A549 treated with ZK216348 at 1 μM for 4 hours (cell line): Measurements from ENCODE around the gene PIP4K2C. TPM values are rescaled to one million over a fixed set of nuclear protein-coding genes. Genes with fewer than 3 reads are reported as not detected.

Source experiments
- total RNA-seq: library from RNA; stranded (reverse); fragments of 200-300 nt; extraction: Qiagen RNA extraction; gene quantifications from 5 replicates; pipeline ENCODE4 v1.2.3, GENCODE V29; 2022; ENCODE audit warnings: low read depth

Gene PIP4K2C
- total RNA-seq = 39.2 to 49.2 TPM (median 42.4 TPM) in 5 replicates

GRCh38 chr12:57590864-57591781 is at the start of gene PIP4K2C:
Gene PIP4K2C, plus strand, starts transcription at chr12:57591192. Its CDS starts 98 bp downstream, at chr12:57591290.

GRCh38 chr12:57546438-57547287 is 44.3 kb upstream of the PIP4K2C start, which contains the start of gene DCTN2:
Gene DCTN2, minus strand, starts transcription at chr12:57547192. Its CDS starts 129 bp downstream, at chr12:57547063.

GRCh38 chr12:57549909-57550640 is 40.9 kb upstream of the PIP4K2C start, which contains the start of gene KIF5A:
Gene KIF5A, plus strand, starts transcription at chr12:57550044. Its CDS starts 228 bp downstream, at chr12:57550272.

GRCh38 chr12:57604454-57604991 is 13.5 kb downstream of the PIP4K2C start, which contains the start of gene DTX3:
Gene DTX3, plus strand, starts transcription at chr12:57604824. Its CDS starts 1,694 bp downstream, at chr12:57606518.

GRCh38 chr12:57611108-57611826 is 20.3 kb downstream of the PIP4K2C start, which contains the start of gene ARHGEF25:
Gene ARHGEF25, plus strand, starts transcription at chr12:57611435. Its CDS starts 460 bp downstream, at chr12:57611895.

GRCh38 chr12:57632958-57633840 is 42.2 kb downstream of the PIP4K2C start, which contains the start of gene B4GALNT1:
Gene B4GALNT1, minus strand, starts transcription at chr12:57633201. Its CDS starts 1,069 bp downstream, at chr12:57632132.

Other genes with a start within 250 kb of the PIP4K2C start
- 8.3 to 11.7 TPM (median 9.0 TPM) in 5 replicates for gene R3HDM2, start 160.1 kb upstream of the PIP4K2C start, total RNA-seq
- gene INHBC, start 156.4 kb upstream of the PIP4K2C start, total RNA-seq = 0.07 TPM in 1 of 5 replicates, not detected in the others
- 0.07 to 0.11 TPM in 2 of 5 replicates, not detected in the others for gene INHBE, start 135.9 kb upstream of the PIP4K2C start, total RNA-seq
- gene GLI1, start 131.4 kb upstream of the PIP4K2C start, total RNA-seq = 3.9 to 8.8 TPM (median 7.3 TPM) in 5 replicates
- 0.53 to 1.2 TPM (median 0.91 TPM) in 4 of 5 replicates, not detected in the other for gene ARHGAP9, start 111.3 kb upstream of the PIP4K2C start, total RNA-seq
- 126 to 186 TPM (median 138 TPM) in 5 replicates for gene MARS1, start 103.1 kb upstream of the PIP4K2C start, total RNA-seq
- gene DDIT3, start 70.7 kb upstream of the PIP4K2C start, total RNA-seq = 28.7 to 36.1 TPM (median 31.0 TPM) in 5 replicates
- gene MBD6, start 68.4 kb upstream of the PIP4K2C start, total RNA-seq = 15.4 to 28.9 TPM (median 27.5 TPM) in 5 replicates
- 120 to 142 TPM (median 127 TPM) in 5 replicates for gene DCTN2, start 44.0 kb upstream of the PIP4K2C start, total RNA-seq
- gene KIF5A, start 41.1 kb upstream of the PIP4K2C start, total RNA-seq = 0.18 to 0.26 TPM (median 0.21 TPM) in 5 replicates
- gene DTX3, start 13.6 kb downstream of the PIP4K2C start, total RNA-seq = 13.4 to 21.3 TPM (median 18.7 TPM) in 5 replicates
- 4.1 to 7.7 TPM (median 6.0 TPM) in 5 replicates for gene ARHGEF25, start 20.2 kb downstream of the PIP4K2C start, total RNA-seq
- gene B4GALNT1, start 42.0 kb downstream of the PIP4K2C start, total RNA-seq = 27.2 to 51.6 TPM (median 49.2 TPM) in 5 replicates
- 109 to 127 TPM (median 117 TPM) in 5 replicates for gene OS9, start 102.9 kb downstream of the PIP4K2C start, total RNA-seq
- 0.08 to 0.48 TPM (median 0.12 TPM) in 5 replicates for gene AGAP2, start 147.6 kb downstream of the PIP4K2C start, total RNA-seq
- gene TSPAN31, start 153.8 kb downstream of the PIP4K2C start, total RNA-seq = 14.4 to 21.6 TPM (median 17.4 TPM) in 5 replicates
- gene CDK4, start 161.1 kb downstream of the PIP4K2C start, total RNA-seq = 212 to 278 TPM (median 234 TPM) in 5 replicates
- gene MARCHF9, start 163.9 kb downstream of the PIP4K2C start, total RNA-seq = 6.0 to 9.2 TPM (median 7.8 TPM) in 5 replicates
- 0.86 to 4.5 TPM (median 2.7 TPM) in 5 replicates for gene CYP27B1, start 175.9 kb downstream of the PIP4K2C start, total RNA-seq
- gene METTL1, start 180.9 kb downstream of the PIP4K2C start, total RNA-seq = 49.9 to 57.2 TPM (median 51.6 TPM) in 5 replicates
- gene EEF1AKMT3, start 181.4 kb downstream of the PIP4K2C start, total RNA-seq = 3.8 to 5.7 TPM (median 5.2 TPM) in 5 replicates
- 67.7 to 78.2 TPM (median 72.3 TPM) in 5 replicates for gene TSFM, start 191.6 kb downstream of the PIP4K2C start, total RNA-seq
- 0.40 to 1.0 TPM (median 0.71 TPM) in 5 replicates for gene AVIL, start 227.5 kb downstream of the PIP4K2C start, total RNA-seq